PC-3 (cell line): ENCODE results near the gene ZNF19. TPM values are rescaled to one million over a fixed set of nuclear protein-coding genes. Genes with fewer than 3 reads are reported as not detected.
A peak's percentile ranks its signal among the peaks of the same experiment; 100 is the strongest.

ENCODE experiments used
- ATAC-seq: fragments of 200-7000 bp; cut with Tn5 transposase; 2 replicates; pipeline ENCODE4 v1.9.1; 2020; ENCODE audit warnings: mild to moderate bottlenecking, moderate library complexity
- BruUV-seq: library from RNA; stranded (reverse); fragments of 400-500 nt; replicated peaks from 2 replicates; lab custom pipeline; 2021; lab: Mats Ljungman, UMichigan
- CTCF ChIA-PET: fragments of 300-600 bp; sonication (Branson Sonifier 250); formaldehyde crosslinking; loops from one replicate; lab custom pipeline; 2022; ENCODE audit warnings: antibody characterized with exemption; lab: Charles Lee
- POLR2A ChIA-PET: fragments of 300-600 bp; sonication (Branson Sonifier 250); formaldehyde crosslinking; loops from one replicate; lab custom pipeline; 2022; ENCODE audit warnings: antibody characterized with exemption; ENCODE audit not compliant: unreplicated experiment; lab: Charles Lee
- DNase-seq: peaks from one replicate; pipeline ENCODE4 v3.0.0-alpha.2; 2015
- H2AFZ ChIP-seq: fragments of 300-600 bp; sonication (generic); 2 replicates; pipeline ENCODE4 v1.6.0; 2016; ENCODE audit warnings: antibody characterized with exemption, low read length
- H3F3A ChIP-seq: fragments of 300-600 bp; sonication (generic); one replicate; pipeline ENCODE4 v1.6.0; 2017; ENCODE audit warnings: antibody characterized with exemption, low read length, control low read depth, mild to moderate bottlenecking; ENCODE audit not compliant: unreplicated experiment
- H3K27ac ChIP-seq: fragments of 300-600 bp; sonication (generic); 2 replicates; pipeline ENCODE4 v1.5.1; 2016; ENCODE audit warnings: mild to moderate bottlenecking, low read length
- H3K27me3 ChIP-seq: fragments of 300-600 bp; sonication (generic); 2 replicates; pipeline ENCODE4 v1.6.1; 2016; ENCODE audit warnings: low read length, mixed read lengths
- H3K36me3 ChIP-seq: fragments of 300-600 bp; sonication (generic); 2 replicates; pipeline ENCODE4 v1.6.1; 2016; ENCODE audit warnings: low read depth, mixed run types, low read length, mixed read lengths
- H3K4me1 ChIP-seq: fragments of 300-600 bp; sonication (generic); 2 replicates; pipeline ENCODE4 v1.5.1; 2016; ENCODE audit warnings: low read length; ENCODE audit not compliant: insufficient read depth
- H3K4me2 ChIP-seq: fragments of 300-600 bp; sonication (generic); 2 replicates; pipeline ENCODE4 v1.6.0; 2016; ENCODE audit warnings: low read length
- H3K4me3 ChIP-seq: fragments of 300-600 bp; sonication (generic); 2 replicates; pipeline ENCODE4 v1.5.1; 2016; ENCODE audit warnings: mild to moderate bottlenecking, low read length, mixed read lengths
- H3K79me2 ChIP-seq: fragments of 300-600 bp; sonication (generic); 2 replicates; pipeline ENCODE4 v1.6.1; 2017; ENCODE audit warnings: low read length, mixed read lengths
- H3K9ac ChIP-seq: fragments of 300-600 bp; sonication (generic); 2 replicates; pipeline ENCODE4 v1.6.0; 2016; ENCODE audit warnings: mild to moderate bottlenecking, low read length
- H3K9me2 ChIP-seq: fragments of 300-600 bp; sonication (generic); replicated peaks from 2 replicates; pipeline ENCODE4 v1.6.1; 2016; ENCODE audit warnings: mixed run types, low read length, mixed read lengths
- H3K9me3 ChIP-seq: fragments of 300-600 bp; sonication (generic); 2 replicates; pipeline ENCODE4 v1.6.1; 2016; ENCODE audit warnings: low read length, mixed read lengths
- H4K20me1 ChIP-seq: fragments of 300-600 bp; sonication (generic); 2 replicates; pipeline ENCODE4 v1.6.1; 2016; ENCODE audit warnings: low read length, mixed read lengths
- EZH2 ChIP-seq: fragments of 300-600 bp; sonication (generic); IDR thresholded peaks from one replicate; pipeline ENCODE4 v1.6.1; 2017; ENCODE audit warnings: antibody characterized with exemption, mild to moderate bottlenecking, low read length; ENCODE audit not compliant: unreplicated experiment
- EZH2phosphoT487 ChIP-seq: fragments of 300-600 bp; sonication (generic); IDR thresholded peaks from 2 replicates; pipeline ENCODE4 v1.6.1; 2018; ENCODE audit warnings: mild to moderate bottlenecking, antibody characterized with exemption, low read length, borderline replicate concordance
- intact Hi-C: fragments of 100-400 bp; cut with micrococcal nuclease; formaldehyde crosslinking; loops from 2 replicates; pipeline ENCODE4 v1.9.0; 2023
- total RNA-seq: library from RNA; depleted of rRNA; stranded (reverse); fragments of >200 nt; gene quantifications from 2 replicates; pipeline ENCODE4 v1.2.3, GENCODE V29; 2014
- TF ChIP-seq, protein P1 (sequence below): fragments of 300-600 bp; sonication (generic); conservative IDR thresholded peaks from 2 replicates; pipeline ENCODE4 v1.5.1; 2017; ENCODE audit warnings: antibody characterized with exemption, low read depth, mild to moderate bottlenecking, low read length

The ZNF19 gene
- total RNA-seq, 1 experiment from 2014 or later, result 1.5 TPM

DNA sequence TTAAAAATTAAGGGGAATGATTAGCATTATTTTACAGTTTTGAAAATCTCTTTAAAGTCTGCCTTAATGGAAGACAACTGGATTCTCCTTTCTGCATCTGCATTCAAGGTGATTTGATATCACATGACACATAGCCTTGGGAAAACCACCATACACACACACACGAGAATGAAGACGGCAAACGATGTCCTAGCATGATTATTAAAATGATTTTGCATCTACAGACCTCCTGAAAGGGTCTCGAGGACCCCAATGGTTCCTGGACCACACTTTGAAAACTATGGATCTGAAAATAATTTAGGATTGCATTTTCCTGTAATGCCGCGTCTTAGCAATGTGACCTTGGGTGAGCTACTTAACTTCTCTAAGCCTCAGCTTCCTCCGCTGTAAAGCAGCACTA, 25.4 kb upstream of the ZNF19 start:
- Histone ChIP-seq H3K4me1 (no peaks in the 10 kb centered on the region), H3K27ac (no peak overlapping the region), H3F3A (no peaks in the 10 kb centered on the region), H3K9ac (no peak overlapping the region), H3K4me3 (no peak overlapping the region), H3K9me3 (no peaks in the 10 kb centered on the region), H3K79me2 (no peaks in the 10 kb centered on the region), H3K36me3 (no peaks in the 10 kb centered on the region), H3K27me3 (peaks cover 7% of the 10 kb centered on the region; the same call in 1 of the 2 replicates), H3K4me2 (no peak overlapping the region), H3K9me2 (no peaks in the 10 kb centered on the region), H2AFZ (no peak overlapping the region), H4K20me1 (no peaks in the 10 kb centered on the region)
- ATAC-seq (no peak), DNase-seq (no peak)
- CTCF ChIA-PET, result no interaction called here
- TF ChIP-seq EZH2, result no peak
- TF ChIP-seq, protein P1, sequence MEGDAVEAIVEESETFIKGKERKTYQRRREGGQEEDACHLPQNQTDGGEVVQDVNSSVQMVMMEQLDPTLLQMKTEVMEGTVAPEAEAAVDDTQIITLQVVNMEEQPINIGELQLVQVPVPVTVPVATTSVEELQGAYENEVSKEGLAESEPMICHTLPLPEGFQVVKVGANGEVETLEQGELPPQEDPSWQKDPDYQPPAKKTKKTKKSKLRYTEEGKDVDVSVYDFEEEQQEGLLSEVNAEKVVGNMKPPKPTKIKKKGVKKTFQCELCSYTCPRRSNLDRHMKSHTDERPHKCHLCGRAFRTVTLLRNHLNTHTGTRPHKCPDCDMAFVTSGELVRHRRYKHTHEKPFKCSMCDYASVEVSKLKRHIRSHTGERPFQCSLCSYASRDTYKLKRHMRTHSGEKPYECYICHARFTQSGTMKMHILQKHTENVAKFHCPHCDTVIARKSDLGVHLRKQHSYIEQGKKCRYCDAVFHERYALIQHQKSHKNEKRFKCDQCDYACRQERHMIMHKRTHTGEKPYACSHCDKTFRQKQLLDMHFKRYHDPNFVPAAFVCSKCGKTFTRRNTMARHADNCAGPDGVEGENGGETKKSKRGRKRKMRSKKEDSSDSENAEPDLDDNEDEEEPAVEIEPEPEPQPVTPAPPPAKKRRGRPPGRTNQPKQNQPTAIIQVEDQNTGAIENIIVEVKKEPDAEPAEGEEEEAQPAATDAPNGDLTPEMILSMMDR, result no peak
- TF ChIP-seq EZH2phosphoT487, result no peak
- no TSS peak for BruUV-seq
- POLR2A ChIA-PET, result no interaction called here
- intact Hi-C loops, result no loop called here

DNA sequence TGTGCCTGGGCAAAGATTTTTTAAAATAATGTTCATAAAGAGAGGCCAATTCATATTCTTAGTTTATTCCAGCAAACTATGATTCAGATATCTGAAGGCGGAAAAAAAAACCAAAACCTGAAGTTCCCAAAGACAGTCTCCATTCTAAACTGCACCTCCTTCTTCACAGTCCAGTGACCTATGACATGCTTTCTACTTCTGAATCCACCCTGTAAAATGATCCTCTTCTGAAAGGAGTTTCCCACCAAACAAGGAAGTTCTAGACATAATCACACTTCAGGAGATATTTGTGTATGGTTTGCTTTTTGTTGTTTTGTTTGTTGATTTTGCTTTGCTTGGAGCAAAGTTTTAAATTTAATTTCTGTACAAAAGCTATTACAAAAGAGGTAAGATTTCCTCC, 24.2 kb upstream of the ZNF19 start:
- intact Hi-C loops, result no loop called here
- DNase-seq, result no peak
- ChIA-PET CTCF (no interaction called here), POLR2A (no interaction called here)
- no peaks in the 10 kb centered on the region for H4K20me1 ChIP-seq
- ATAC-seq, result no peak
- H3K4me2 ChIP-seq, result no peak overlapping the region
- H3K9me2 ChIP-seq, result no peaks in the 10 kb centered on the region
- H3K27ac ChIP-seq, result no peak overlapping the region
- H2AFZ ChIP-seq, result 0 out of 2 replicates have a peak overlapping the region, but pooled peaks have one; percentile 22
- H3K9ac ChIP-seq, result no peak overlapping the region
- H3K4me1 ChIP-seq, result no peaks in the 10 kb centered on the region
- TF ChIP-seq EZH2phosphoT487, result no peak
- TF ChIP-seq EZH2, result no peak
- TF ChIP-seq, protein P1, result no peak
- H3K79me2 ChIP-seq, result no peaks in the 10 kb centered on the region
- BruUV-seq, result no TSS peak
- H3K9me3 ChIP-seq, result no peaks in the 10 kb centered on the region
- H3K36me3 ChIP-seq, result no peaks in the 10 kb centered on the region
- H3F3A ChIP-seq, result no peaks in the 10 kb centered on the region
- no peak overlapping the region for H3K4me3 ChIP-seq
- H3K27me3 ChIP-seq, result peaks cover 7% of the 10 kb centered on the region; the same call in 1 of the 2 replicates

DNA sequence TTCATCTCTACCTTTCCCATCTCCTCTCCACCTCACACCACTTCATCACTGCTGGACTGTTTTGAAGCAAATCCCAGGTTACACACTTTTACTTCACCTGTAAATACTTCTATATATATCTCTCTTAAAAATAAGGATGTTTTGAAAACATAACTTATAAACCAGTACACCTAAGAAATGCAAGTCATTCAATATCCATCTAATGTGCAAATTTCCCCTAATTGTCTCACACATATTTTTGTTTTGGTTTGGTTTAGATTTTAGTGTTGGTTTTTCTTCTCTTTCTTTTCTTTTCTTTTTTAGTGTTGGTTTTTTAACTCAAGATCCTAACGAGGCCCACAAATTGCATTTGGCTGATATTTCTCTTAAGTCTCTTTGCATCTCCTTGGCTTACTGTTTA, 17.9 kb upstream of the ZNF19 start:
- Histone ChIP-seq H3K4me3 (no peak overlapping the region), H2AFZ (no peak overlapping the region), H3K79me2 (no peaks in the 10 kb centered on the region), H3K9ac (no peak overlapping the region), H3K4me1 (no peaks in the 10 kb centered on the region), H3K9me3 (no peaks in the 10 kb centered on the region), H3K9me2 (no peaks in the 10 kb centered on the region), H3K4me2 (no peak overlapping the region), H3K27me3 (peaks cover 7% of the 10 kb centered on the region; the same call in 1 of the 2 replicates), H3K27ac (no peak overlapping the region), H4K20me1 (no peaks in the 10 kb centered on the region), H3K36me3 (no peaks in the 10 kb centered on the region), H3F3A (no peaks in the 10 kb centered on the region)
- ChIA-PET POLR2A (no interaction called here), CTCF (no interaction called here)
- TF ChIP-seq, protein P1, result no peak
- TF ChIP-seq EZH2 (no peak), EZH2phosphoT487 (no peak)
- no TSS peak for BruUV-seq
- ATAC-seq, result no peak
- DNase-seq, result no peak
- intact Hi-C loops, result no loop called here
